Measurements from ENCODE around the gene TTLL3.

Gene TTLL3

GRCh38 chr3:9781551-9781950, 28.5 kb upstream of the TTLL3 start:
- DNase-seq = no peak

- DNase-seq = no peak
These were observed 28.0 kb upstream of the TTLL3 start for GRCh38 chr3:9781978-9782603.

GRCh38 chr3:9782770-9783169, 27.3 kb upstream of the TTLL3 start:
- no peak for DNase-seq

DNA sequence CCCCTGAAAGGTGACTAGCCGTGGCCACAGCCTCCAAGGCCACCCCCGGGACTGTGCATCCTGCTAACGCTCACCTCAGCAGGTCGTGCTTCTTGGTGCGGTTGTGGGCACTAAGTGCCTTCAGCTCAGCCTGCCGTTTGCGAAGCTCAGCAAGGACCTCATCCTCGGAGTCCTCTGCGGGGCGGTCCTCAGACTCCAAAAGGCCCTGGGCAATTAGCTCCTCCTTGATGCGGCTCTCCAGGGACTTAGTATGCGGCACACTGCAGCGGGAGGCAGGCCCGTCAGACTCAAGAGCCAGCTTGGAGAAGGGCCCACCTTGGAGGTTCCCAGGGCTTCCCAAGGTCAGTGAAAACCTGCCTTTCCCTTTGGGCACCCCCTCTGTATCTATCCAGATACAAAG, 26.1 kb upstream of the TTLL3 start:
- no peak for DNase-seq

- no peak for DNase-seq
These were observed 25.1 kb upstream of the TTLL3 start for GRCh38 chr3:9784965-9785364.

DNA sequence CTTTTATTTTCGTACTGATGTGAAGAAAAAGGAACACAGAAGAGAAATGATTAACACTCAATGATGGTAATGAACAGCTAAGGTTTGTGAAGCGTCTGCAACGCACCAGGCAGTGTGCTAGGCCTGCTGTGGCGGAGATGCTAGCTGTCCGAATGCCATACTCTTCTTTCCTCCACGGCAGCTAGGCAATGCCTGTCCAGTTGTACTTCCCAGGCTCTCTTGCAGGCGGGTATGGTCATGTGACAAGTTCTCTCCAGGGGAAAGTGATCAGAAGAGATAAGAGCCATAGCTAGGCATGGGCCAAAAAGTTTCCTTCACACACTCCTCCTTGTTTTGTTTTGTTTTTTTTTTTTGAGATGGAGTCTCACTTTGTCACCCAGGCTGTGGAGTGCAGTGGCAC, 24.5 kb upstream of the TTLL3 start:
- DNase-seq = no peak

DNA sequence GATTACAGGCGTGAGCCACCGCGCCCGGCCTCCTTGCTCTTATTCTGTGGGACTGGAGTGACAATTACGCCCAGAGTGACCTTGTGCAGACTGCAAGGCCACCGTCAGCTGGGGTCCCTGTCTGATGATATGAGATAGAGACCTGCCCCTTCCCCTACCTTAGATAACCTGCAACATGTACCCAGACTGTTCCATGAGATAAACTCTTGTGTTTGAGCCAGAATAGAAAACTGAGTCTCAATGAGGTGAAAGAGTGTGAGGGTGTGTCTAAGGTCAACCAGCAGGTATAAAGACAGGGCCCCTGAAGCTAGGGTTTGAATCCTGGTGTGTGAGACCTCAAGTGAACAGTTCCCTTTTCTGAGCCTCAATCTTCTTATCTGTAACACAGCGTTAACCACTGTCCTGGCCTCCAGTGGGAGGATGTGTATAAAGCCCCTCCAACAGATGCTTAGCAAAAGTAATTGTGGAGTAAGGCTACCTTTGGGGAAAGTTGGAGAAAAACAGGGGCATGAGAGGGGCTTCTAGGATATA, 23.8 kb upstream of the TTLL3 start:
- DNase-seq = no peak

GRCh38 chr3:9786825-9787669, 23.0 kb upstream of the TTLL3 start:
- DNase-seq = no peak

GRCh38 chr3:9787714-9788113, 22.3 kb upstream of the TTLL3 start:
- DNase-seq = no peak

DNA sequence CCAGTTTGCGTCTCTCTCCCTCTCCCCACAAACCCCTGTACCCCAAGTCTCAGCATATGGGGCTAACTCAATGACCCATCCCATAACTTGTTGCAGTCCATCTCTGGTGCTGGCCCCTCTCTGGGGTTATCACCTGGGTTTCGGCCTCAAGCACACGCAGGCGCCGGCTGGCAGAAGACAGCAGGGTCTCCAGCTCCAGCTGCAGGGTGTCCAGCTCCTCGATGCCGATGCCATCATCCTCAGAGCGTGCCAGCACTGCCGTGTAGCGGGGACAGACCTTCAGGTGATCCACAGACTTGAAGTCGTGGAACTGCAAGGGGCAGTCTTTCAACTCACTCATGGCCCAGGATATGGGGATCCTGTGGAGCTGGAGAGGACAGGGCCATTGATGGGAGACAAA, 18.9 kb upstream of the TTLL3 start:
- no peak for DNase-seq

DNA sequence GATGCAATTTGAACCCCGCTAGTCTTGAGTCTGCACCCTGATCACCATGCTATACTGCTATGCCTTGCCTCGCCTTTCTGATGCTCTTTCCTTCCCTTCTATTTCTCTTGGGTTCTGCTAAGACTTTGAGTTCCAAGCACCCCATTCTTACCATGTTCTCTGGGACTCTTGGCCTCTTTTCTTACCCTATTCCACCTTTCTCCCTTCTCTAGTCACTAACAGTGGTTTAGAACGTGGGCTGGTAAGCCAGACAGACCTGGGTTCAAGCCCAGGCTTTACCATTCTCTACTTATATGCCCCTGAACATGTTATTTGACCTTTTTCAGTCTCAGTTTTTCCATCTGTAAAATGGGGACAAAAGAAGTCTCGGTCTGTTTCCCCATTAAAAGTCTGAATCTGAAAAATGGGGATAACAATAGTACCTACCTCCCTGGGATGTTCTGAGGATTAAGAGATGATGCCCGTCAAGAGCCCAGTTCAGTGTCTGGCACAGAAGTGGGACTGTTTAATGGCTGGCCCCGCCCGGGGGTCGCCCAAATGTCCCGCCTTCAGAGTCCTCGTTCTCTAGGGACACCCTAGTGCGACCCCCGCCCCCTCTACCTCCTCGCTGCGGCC, 18.2 kb upstream of the TTLL3 start:
- DNase-seq = no peak

- peak; percentile 74 to 85 for DNase-seq
These were observed 17.5 kb upstream of the TTLL3 start, which contains the start of the genes ARPC4 and TADA3 for GRCh38 chr3:9792405-9793160. Gene ARPC4 (plus strand): TSS chr3:9793082. CDS start chr3:9793122, 40 bp downstream. Gene TADA3 (minus strand): TSS chr3:9792473. CDS start chr3:9791466, 1,007 bp downstream.

- no peak for DNase-seq
These were observed 16.8 kb upstream of the TTLL3 start for GRCh38 chr3:9793161-9793781.

DNA sequence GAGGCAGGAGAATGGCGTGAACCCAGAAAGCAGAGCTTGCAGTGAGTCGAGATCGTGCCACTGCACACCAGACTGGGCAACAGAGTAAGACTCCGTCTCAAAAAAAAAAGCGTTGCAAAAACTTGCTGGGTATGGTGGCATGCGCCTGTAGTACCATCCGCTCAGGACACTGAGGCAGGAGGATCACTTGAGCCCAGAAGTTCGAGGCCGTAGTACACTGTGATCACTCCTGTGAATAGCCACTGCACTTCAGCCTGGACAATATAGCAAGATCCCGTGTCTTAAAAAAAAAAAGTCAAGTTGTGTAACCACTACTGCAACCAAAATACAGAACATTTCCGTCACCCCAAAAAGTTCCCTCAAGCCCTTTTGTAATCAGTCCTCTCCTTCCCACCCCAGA, 15.7 kb upstream of the TTLL3 start:
- DNase-seq = no peak

GRCh38 chr3:9795207-9795606, 14.9 kb upstream of the TTLL3 start:
- no peak for DNase-seq

- DNase-seq = no peak
These were observed 12.7 kb upstream of the TTLL3 start for GRCh38 chr3:9797196-9797945.

GRCh38 chr3:9800529-9800928, 9.5 kb upstream of the TTLL3 start:
- DNase-seq = no peak

DNA sequence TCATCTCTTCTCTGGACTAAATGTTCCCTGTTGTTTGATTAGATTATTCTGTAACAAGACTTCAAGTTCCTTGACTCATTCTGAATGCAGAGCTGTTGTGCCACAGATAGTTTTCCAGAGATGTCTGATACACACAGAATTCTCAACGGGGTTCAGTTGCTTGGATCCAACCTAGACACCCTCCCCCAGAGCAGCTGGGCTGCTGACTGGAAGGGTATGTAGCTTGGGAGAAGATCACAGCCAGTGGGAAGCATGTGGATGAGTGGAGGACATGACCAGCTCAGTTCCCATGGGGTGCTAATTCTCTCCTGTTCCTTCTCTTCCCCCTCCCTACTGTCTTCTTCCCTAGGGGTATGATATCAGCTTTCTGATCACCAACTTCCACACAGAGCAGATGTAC, 6.6 kb upstream of the TTLL3 start:
- DNase-seq = no peak

GRCh38 chr3:9804996-9805395, 5.1 kb upstream of the TTLL3 start:
- no peak for DNase-seq

DNA sequence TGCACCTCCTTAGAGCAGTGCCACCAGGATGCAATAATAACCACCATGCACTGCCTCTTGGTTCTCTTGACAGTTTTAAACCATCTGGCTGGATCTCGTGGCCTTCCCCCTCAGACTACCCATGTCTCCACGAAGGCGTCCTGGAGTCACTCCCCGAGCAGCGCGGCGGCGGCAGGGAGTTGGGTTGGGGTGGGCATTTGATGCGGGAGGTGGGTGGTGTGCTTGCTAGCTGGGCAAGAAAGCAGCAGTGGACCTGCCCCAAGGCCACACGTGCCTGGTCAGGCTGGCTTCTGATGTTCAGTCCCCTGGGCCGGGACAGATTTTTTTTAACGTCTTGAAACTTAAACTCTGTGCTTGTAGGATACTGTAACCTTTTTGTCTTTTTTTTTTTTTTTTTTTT, 3.9 kb upstream of the TTLL3 start:
- no peak for DNase-seq

DNA sequence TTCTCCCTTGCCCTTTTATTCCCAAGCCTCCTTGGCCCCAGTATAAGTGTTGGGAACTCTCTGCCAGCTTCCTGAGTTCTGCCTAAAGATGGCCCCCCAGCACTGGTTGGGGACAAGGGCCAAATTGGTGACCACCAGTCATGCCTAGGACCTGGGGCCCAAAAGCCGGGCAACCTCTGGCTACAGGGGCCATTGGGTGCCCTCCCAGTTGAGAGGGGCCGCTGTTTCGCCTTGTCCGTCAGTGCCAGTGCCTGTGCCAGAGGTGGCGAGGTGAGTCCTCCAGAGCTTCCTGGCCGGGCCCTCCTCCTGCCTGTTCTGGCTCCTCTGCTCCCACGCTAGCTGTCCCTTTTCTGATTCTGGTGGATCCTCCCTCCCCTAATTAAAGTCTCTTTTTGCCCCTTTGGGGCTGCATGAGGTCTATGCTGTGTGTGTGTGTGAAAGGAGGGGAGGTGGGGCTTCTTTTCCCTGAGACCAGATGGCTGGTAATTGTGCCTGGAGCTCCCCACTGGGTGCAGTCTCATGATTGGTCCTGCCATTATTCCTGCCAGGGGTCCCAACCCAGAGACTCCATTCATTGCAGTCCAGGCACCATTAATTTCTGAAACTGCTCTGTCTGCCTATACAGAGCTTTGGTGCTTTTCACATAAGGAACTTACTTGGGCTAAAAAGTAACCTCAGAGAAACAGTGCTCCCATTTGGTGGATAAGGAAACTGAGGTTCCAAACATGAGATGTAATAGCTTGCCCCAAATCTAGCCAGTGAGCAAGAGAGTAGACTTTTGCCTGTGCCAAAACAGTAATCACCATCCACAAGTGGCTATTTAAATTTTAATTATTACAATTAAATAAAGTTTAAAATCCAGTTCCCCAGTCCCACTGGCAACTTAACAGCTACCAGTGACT, 3.1 kb upstream of the TTLL3 start:
- no peak for DNase-seq
